ENCODE results near the gene PFKFB1. TPM values are rescaled to one million over a fixed set of nuclear protein-coding genes. Genes with fewer than 3 reads are reported as not detected.

The PFKFB1 gene
- total and polyA plus RNA-seq, 2 of the 13 experiments (the other 11 are each of a cell fraction or from before 2014, with no cell fraction given) = 1.5 to 2.9 TPM

DNA sequence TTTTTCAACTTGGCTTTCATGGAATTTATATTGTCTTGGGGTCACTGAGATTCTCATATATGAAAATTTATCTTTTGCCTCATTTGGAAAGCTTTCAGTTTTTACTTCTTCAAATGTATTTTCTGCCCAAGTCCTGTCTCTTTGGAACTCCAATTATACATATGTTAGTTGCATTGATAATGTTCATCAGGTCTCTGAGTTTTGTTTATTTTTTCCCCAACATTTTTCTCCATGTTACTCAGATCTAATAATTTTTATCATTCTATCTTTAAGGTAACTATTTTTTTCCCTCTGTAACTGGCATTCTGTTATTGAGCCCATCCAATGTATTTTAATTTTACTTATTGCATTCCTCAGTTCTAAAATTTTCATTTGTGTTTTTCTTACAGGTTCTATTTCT is 84.0 kb downstream of the PFKFB1 start:
- POLR2A ChIA-PET = no interaction called here
- Histone ChIP-seq H3K36me3 (replicated peaks in 1 of 2; ENCODE audit: control insufficient read depth in 1 of 2, insufficient read depth in 2 of 2, low read length in 2 of 2) (no peaks in the 10 kb centered on the region), H2AFZ (ENCODE audit: low read length) (no peak overlapping the region), H3K9ac (ENCODE audit: insufficient read depth, low read depth, low read length) (no peak overlapping the region), H3K27ac (ENCODE audit: extremely low read length, insufficient read depth, low read length) (no peak overlapping the region), H3K4me3 (replicated peaks in 1 of 3; ENCODE audit: insufficient read depth in 1 of 3, low read depth in 2 of 3, low read length in 3 of 3) (no peak overlapping the region), H4K20me1 (ENCODE audit: insufficient read depth, low read length) (no peaks in the 10 kb centered on the region), H3K4me2 (ENCODE audit: low read depth, low read length) (no peak overlapping the region), H3K4me1 (ENCODE audit: insufficient read depth, low read length) (no peaks in the 10 kb centered on the region), H3K27me3 (ENCODE audit: control insufficient read depth in 1 of 2, insufficient read depth in 2 of 2, low read length in 2 of 2) (no peaks in the 10 kb centered on the region), H3K9me3 (ENCODE audit: low read length) (no peaks in the 10 kb centered on the region; the same call in 1 of the 2 replicates), H3K79me2 (ENCODE audit: insufficient read depth, low read length) (no peaks in the 10 kb centered on the region)
- TF ChIP-seq ZNF746 (CRISPR knock-in tag; IDR thresholded peaks at IDR 0.05) = no peak
- TF ChIP-seq, protein P1, sequence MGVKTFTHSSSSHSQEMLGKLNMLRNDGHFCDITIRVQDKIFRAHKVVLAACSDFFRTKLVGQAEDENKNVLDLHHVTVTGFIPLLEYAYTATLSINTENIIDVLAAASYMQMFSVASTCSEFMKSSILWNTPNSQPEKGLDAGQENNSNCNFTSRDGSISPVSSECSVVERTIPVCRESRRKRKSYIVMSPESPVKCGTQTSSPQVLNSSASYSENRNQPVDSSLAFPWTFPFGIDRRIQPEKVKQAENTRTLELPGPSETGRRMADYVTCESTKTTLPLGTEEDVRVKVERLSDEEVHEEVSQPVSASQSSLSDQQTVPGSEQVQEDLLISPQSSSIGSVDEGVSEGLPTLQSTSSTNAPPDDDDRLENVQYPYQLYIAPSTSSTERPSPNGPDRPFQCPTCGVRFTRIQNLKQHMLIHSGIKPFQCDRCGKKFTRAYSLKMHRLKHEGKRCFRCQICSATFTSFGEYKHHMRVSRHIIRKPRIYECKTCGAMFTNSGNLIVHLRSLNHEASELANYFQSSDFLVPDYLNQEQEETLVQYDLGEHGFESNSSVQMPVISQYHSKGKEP (CRISPR knock-in tag; IDR thresholded peaks at IDR 0.05) = no peak
- no peak for TF ChIP-seq ZBTB1 (CRISPR knock-in tag; IDR thresholded peaks at IDR 0.05; ENCODE audit: borderline replicate concordance)
- FAIRE-seq = no peak
- DNase-seq (ENCODE audit: low spot score) = no peak
- intact Hi-C loops (cut with micrococcal nuclease; ENCODE audit: unreplicated experiment) (no loop called here), in situ Hi-C loops (cut with HindIII; ENCODE audit: extremely low pct_ligation_motif_present, low pct_unique_long_range_greater_than_20kb) (no loop called here)
- CTCF ChIA-PET (ENCODE audit: low intra/inter-chr PET ratio, low total read pairs) = no interaction called here
- ATAC-seq = no peak
- no TSS peak for BruUV-seq (replicated peaks)

DNA sequence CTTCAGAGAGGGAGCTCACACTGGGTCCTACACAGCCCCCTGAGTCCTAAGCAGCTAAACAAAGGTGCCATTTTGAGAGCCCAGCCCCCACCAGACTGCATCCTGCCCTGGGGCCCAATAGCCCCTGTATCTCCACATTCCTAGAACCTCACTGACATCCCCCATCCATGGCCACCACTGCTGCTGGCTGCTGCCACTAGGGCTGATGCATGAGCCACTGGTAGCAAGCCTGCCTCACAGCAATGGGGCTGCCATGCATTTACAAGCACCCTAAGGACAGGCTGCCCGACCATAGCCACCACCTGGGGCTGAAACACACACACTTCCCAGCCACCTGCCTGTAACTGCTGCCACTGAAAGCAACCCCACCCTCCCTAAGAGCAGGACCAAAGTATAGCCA is 99.8 kb downstream of the PFKFB1 start:
- no CpG with 5 or more reads among the region's 1 CpG for WGBS (ENCODE audit: low lambda C conversion rate)
- no TSS peak for BruUV-seq (replicated peaks)
- Histone ChIP-seq H3K4me1 (ENCODE audit: insufficient read depth, low read length) (no peaks in the 10 kb centered on the region), H2AFZ (ENCODE audit: low read length) (no peak overlapping the region), H3K27ac (ENCODE audit: extremely low read length, insufficient read depth, low read length) (no peak overlapping the region), H4K20me1 (ENCODE audit: insufficient read depth, low read length) (no peaks in the 10 kb centered on the region), H3K4me2 (ENCODE audit: low read depth, low read length) (no peak overlapping the region), H3K27me3 (ENCODE audit: control insufficient read depth in 1 of 2, insufficient read depth in 2 of 2, low read length in 2 of 2) (no peaks in the 10 kb centered on the region), H3K4me3 (replicated peaks in 1 of 3; ENCODE audit: insufficient read depth in 1 of 3, low read depth in 2 of 3, low read length in 3 of 3) (no peak overlapping the region), H3K36me3 (replicated peaks in 1 of 2; ENCODE audit: control insufficient read depth in 1 of 2, insufficient read depth in 2 of 2, low read length in 2 of 2) (no peaks in the 10 kb centered on the region), H3K79me2 (ENCODE audit: insufficient read depth, low read length) (no peaks in the 10 kb centered on the region), H3K9ac (ENCODE audit: insufficient read depth, low read depth, low read length) (no peak overlapping the region), H3K9me3 (ENCODE audit: low read length) (no peaks in the 10 kb centered on the region)
- in situ Hi-C loops (cut with HindIII; ENCODE audit: extremely low pct_ligation_motif_present, low pct_unique_long_range_greater_than_20kb) (no loop called here), intact Hi-C loops (cut with micrococcal nuclease; ENCODE audit: unreplicated experiment) (no loop called here)
- POLR2A ChIA-PET = no interaction called here
- FAIRE-seq (no peak), ATAC-seq (no peak), DNase-seq (ENCODE audit: low spot score) (no peak)
- CTCF ChIA-PET (ENCODE audit: low intra/inter-chr PET ratio, low total read pairs) = no interaction called here
- TF ChIP-seq, protein P2, sequence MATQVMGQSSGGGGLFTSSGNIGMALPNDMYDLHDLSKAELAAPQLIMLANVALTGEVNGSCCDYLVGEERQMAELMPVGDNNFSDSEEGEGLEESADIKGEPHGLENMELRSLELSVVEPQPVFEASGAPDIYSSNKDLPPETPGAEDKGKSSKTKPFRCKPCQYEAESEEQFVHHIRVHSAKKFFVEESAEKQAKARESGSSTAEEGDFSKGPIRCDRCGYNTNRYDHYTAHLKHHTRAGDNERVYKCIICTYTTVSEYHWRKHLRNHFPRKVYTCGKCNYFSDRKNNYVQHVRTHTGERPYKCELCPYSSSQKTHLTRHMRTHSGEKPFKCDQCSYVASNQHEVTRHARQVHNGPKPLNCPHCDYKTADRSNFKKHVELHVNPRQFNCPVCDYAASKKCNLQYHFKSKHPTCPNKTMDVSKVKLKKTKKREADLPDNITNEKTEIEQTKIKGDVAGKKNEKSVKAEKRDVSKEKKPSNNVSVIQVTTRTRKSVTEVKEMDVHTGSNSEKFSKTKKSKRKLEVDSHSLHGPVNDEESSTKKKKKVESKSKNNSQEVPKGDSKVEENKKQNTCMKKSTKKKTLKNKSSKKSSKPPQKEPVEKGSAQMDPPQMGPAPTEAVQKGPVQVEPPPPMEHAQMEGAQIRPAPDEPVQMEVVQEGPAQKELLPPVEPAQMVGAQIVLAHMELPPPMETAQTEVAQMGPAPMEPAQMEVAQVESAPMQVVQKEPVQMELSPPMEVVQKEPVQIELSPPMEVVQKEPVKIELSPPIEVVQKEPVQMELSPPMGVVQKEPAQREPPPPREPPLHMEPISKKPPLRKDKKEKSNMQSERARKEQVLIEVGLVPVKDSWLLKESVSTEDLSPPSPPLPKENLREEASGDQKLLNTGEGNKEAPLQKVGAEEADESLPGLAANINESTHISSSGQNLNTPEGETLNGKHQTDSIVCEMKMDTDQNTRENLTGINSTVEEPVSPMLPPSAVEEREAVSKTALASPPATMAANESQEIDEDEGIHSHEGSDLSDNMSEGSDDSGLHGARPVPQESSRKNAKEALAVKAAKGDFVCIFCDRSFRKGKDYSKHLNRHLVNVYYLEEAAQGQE (IDR thresholded peaks at IDR 0.05; ENCODE audit: borderline replicate concordance in 1 of 2, low read depth in 1 of 2, low read length in 2 of 2) = no peak
- TF ChIP-seq, protein P3, sequence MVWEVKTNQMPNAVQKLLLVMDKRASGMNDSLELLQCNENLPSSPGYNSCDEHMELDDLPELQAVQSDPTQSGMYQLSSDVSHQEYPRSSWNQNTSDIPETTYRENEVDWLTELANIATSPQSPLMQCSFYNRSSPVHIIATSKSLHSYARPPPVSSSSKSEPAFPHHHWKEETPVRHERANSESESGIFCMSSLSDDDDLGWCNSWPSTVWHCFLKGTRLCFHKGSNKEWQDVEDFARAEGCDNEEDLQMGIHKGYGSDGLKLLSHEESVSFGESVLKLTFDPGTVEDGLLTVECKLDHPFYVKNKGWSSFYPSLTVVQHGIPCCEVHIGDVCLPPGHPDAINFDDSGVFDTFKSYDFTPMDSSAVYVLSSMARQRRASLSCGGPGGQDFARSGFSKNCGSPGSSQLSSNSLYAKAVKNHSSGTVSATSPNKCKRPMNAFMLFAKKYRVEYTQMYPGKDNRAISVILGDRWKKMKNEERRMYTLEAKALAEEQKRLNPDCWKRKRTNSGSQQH (CRISPR knock-in tag; IDR thresholded peaks at IDR 0.05; ENCODE audit: low read depth) = no peak
- TF ChIP-seq RFXAP (CRISPR knock-in tag; IDR thresholded peaks at IDR 0.05; ENCODE audit: borderline replicate concordance) (no peak), ZNF558 (CRISPR knock-in tag; IDR thresholded peaks at IDR 0.05; ENCODE audit: borderline replicate concordance) (no peak), ZNF550 (CRISPR knock-in tag; IDR thresholded peaks at IDR 0.05; ENCODE audit: borderline replicate concordance) (no peak), DR1 (CRISPR knock-in tag; IDR thresholded peaks at IDR 0.05) (no peak), SMYD3 (CRISPR knock-in tag; IDR thresholded peaks at IDR 0.05) (no peak), ZNF207 (IDR thresholded peaks at IDR 0.05; ENCODE audit: borderline replicate concordance) (no peak), ZNF136 (CRISPR knock-in tag; IDR thresholded peaks at IDR 0.05; ENCODE audit: low read depth) (no peak), NBN (conservative IDR thresholded peaks at IDR 0.05) (no peak), ZNF776 (CRISPR knock-in tag; IDR thresholded peaks at IDR 0.05) (no peak)

Measured in HepG2 (cell line).